Epidermal melanocyte (primary cell): Measurements from ENCODE around the gene MEF2D.
A peak's percentile ranks its signal among the peaks of the same experiment; 100 is the strongest.

Experiments used
- DNase-seq: peaks from one replicate; pipeline ENCODE4 v3.0.0; 2011; ENCODE audit warnings: low spot score; ENCODE audit not compliant: insufficient read length

MEF2D gene

DNA sequence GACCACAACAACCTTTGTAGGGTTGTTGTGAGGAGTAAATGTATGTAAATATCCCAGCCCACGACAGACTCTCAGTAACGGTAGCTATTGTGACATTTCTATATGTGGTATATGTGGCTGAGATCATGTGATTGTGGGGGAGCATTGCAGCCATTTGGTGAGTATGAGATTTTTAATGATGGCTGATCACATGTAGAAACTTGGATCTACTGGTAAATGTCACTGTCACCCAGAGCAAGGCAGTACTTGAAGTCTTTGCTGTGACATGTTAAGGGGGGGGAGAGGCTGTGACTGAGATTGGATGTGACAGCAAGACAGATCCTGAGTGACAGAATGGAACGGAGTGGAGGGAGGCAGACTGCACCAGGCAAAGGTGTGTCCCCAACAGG lies 23.9 kb upstream of the MEF2D start:
- no peak for DNase-seq

- no peak for DNase-seq
Measured at GRCh38 chr1:156523801-156524480, 23.4 kb upstream of the MEF2D start.

DNA sequence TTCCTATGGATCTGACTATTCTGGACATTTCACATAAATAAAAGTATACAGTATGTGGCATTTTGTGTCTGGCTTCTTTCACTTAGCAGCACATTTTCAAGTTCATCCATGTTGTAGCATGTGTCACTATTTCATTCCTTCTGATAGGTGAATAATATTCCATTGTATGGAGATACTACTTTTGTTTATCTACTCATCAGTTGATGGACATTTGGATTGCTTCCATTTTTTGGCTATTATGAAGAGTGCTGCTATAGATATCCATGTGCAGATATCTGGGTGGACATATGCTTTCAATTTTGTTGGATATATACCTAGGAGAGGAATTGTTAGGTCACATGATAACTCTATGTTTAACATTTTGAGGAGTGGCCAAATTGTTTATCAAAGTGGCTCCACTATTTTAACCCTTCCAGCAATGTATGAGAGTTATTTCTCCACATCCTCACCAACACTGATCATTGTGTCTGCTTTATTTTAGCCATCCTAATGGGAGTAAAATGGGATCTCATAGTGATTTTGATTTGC lies 21.9 kb upstream of the MEF2D start:
- DNase-seq, result no peak

DNA sequence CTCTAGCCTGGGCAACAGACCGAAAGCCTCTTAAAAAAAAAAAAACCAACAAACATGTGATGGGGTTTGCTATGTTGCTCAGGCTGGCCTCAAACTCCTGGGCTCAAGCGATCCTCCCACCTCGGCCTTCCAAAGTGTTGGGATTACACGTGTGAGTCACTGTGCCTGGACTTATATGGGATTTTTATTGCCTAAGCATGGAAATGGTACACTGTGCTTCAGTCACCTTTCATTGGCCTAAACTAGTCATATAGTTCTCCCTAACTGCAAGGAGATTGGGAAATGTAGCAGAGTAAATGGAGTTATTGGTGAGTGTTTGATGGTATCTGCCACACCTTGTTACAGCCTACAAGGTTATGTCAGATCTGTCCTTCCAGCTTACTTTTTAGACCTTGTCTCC lies 17.2 kb upstream of the MEF2D start:
- DNase-seq, result no peak

DNA sequence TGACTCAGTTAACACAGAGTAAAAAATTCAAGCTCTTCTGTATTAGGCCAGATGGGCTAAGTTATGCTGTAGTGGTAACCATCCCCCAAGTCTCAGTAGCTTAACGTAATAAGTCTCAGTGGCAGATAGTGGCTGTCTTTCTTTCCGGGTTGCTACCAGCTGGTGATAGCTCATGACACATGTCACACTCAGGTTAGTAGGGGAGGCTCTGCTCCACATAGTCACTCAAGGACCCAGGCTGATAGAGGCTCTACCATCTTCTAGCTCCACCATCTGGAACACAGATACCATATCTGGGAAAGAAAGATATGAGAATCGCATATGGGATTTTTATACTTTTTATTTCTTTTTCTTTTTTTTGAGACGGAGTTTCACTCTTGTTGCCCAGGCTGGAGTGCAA lies 16.2 kb upstream of the MEF2D start:
- no peak for DNase-seq

DNA sequence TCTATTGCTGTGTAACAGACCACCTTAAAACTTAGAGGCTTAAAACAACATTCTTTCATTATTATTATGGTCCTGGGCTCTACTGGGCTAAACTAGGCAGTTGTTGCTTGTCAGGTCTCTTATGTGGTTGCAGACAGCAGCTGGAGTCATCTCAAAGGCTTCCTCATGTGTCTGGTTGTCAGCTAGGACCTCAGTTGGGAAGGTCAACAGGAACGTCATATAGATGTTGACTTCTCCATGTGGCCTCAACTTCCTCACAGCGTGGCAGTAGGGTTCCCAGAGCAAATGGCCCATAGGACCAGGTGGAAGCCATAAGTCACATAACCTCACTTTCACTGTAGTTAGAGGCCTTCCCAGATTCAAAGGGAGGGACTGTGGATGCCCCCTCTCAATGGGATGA lies 15.4 kb upstream of the MEF2D start:
- no peak for DNase-seq

DNA sequence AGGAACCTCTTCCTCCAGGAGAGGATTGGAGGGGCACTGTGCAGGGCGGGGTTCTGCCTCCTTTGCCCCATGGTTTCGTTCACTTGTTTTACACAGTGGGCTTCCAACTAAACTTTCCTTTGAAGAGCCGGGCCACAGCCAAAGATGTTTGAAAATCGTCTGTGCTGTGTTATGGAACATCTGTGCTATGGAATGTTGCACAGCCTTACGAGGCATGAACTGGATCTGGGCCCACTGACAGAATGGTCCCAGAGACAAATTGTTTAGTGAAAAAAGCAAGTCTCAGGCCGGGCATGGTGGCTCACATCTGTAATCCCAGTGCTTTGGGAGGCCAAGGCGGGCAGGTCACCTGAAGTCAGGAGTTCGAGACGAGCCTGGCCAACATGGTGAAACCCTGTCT lies 12.6 kb upstream of the MEF2D start:
- DNase-seq, result no peak

- DNase-seq, result no peak
Measured at GRCh38 chr1:156511644-156512043, 11.1 kb upstream of the MEF2D start.

- DNase-seq, result peak; percentile 47
Measured at GRCh38 chr1:156510709-156511108, 10.1 kb upstream of the MEF2D start.

- DNase-seq, result no peak
Measured at GRCh38 chr1:156509424-156510034, 9.0 kb upstream of the MEF2D start.

DNA sequence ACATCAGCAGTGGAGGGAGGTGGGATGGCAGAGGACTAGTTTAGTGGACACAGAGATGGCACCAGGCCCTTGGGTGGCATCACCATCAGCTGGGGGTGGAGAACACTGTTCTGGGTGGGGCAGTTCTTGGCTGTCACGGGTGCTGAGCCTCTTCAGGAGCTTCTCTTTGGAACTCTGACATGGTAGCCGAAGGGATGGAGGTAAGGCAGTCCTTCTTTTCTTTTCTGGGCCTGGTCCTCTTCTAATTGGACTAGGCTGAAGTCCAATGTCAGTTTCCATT lies 8.3 kb upstream of the MEF2D start:
- DNase-seq, result no peak

DNA sequence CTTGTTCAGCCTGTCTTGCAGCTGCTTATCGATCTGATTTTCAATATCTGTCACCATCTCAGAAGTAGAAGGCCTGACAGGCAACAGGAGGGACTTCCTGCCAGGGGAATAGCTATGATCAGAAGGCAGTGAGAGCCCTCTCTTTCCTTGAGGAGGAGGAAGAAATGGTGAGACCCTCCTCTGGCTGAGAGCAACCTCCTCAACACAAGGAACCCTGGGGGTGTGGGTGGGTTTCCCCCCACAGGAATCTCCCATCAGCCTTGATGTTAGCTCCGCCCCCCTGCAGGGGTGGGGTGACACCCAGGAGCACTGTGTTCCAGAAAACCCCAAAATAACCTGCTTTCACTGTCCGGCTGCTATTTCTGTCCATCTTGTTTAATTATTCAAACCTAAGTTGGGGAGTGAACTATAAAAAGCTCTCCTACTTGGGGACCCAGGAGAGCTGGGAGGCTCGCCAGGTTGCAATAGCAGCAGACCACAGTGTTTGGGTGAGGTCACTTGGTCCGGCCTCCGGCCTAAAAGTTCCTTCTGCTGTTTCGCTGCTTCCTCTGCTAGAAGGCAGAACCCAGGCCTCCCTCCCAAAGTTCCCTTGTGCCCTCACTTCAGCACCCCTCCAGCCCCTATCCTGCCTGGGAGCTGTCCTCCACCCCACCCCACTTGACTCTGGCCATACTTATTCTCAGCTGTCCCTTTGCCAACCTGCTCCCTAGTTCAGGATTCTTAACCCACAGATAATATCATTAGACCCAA lies 7.8 kb upstream of the MEF2D start:
- DNase-seq, result no peak

DNA sequence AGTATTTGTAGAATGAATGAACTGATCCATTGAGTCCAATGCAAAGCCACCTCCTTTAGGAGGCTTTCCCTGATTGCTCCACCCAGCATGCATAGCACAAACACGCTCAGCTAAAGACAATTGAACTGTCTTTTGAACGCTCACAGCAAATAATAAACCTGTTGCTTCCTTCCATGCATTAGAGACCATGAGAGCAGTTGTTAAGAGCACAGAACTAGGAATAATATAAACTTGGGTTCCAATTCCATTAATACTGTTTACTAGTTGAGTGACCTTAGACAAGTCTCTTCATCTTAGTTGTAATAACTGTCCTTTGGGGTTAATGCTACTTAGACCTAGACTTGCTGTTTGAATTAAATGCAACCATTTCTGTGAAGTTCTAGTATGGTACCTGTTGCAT lies 5.9 kb upstream of the MEF2D start:
- DNase-seq, result no peak

DNA sequence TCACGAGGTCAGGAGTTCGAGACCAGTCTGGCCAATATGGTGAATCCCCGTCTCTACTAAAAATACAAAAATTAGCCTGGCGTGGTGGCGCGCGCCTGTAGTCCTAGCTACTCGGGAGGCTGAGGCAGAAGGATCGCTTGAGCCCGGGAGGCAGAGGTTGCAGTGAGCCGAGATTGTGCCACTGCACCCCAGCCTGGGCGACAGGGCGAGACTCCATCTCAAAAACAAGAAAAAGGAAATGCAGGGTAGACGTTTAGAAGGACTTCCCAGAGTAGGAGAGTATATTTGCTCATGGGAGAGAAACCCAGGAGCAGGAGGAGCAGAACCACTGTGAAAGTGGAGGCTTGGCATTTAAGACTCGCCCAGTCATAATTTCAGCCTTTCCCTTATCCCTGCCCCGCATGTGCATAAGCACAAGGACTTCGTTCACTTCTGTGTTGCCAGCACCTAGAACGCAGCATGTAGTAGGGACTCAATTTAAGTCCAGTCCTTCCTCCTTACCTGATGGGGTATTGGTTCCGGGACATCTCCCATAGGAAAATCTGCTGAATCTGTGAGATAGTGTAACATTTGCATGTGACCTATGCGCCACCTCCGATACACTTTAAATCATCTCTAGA lies 5.2 kb upstream of the MEF2D start:
- DNase-seq, result no peak

- DNase-seq, result peak; percentile 83
Measured at GRCh38 chr1:156504821-156505678, 4.5 kb upstream of the MEF2D start.

DNA sequence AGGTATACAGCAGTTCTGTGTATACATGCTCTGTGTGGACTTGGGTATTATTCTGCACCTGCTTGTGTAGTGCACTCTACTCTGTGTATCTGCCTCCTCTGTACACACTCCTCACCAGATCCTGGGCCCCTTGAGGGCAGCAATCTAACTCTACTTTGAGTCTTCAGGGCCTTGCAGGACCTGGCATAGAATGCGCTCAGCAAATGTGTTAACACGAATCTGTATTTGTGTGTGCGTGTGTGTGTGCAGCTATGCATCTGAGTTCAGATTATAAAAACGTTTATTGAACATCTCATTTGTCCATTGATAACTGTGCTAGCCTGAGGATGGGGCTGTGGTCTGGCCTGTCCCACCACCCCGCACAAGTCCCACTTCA lies 3.9 kb upstream of the MEF2D start:
- no peak for DNase-seq

DNA sequence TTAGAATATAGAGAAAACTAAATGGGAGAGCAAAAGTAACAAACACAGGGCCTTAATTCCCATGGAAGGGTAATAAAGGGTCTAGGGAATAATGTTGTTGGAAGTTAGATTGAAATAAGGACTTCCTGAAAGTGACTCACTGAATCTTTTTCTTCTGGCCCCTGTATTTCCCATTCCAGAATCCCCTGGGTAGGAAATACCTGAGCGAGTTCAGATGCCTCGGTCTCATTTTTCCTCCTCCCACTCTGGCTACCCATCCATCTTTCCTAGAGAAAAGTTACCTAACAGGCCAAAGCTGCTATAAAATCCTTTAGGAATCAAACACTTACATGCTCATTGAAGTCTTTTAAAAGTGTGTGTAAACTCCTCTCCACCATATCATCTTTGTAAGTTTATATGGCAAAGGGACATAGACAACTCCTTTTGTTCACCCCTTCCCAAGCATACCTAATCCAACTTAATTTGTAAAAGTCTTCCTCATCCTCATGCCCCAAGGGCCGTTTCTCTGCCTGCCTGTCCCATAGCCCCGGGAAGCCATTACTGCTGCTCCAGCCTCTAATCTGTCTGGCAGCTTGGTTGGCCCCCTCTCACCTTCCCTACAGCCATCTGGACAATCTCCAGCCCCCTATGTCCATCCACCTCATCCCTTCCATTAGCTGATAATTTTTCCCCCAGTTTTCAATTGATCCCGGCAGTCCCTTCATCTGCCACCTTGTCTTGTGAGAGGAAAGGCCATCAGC lies 3.3 kb upstream of the MEF2D start:
- DNase-seq, result no peak

GRCh38 chr1:156502894-156503697 lies 2.5 kb upstream of the MEF2D start:
- DNase-seq, result peak; percentile 60

DNA sequence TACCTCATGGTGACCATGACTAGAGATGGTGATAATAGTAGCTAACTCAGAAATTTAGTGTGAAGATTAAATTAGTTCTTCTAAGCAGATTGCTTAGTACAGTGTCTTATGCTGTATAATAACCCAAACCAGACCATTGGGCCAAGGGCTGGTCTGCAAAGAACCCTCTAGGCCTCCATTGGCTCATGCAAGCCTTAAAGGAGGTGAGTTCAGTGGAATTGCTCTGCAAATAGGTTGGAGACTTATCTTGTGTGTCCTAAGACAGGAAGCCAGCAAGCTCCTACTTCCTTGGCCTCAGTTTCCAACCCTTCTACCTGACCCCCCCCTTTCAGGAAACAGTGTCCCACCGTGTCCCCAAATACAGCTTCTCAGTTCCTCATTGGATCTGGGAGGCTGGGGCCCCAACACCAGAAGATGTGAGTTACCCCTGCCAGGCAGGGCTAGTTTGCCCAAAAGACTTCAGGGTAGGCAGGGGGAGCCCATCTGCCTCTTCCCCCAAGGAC lies 1.9 kb upstream of the MEF2D start:
- no peak for DNase-seq
